Ishikawa (cell line): Measurements from ENCODE around the gene RGS8.

Source experiments
- CEBPB ChIP-seq: IDR thresholded peaks from 2 replicates; pipeline ENCODE4 v1.6.1; 2012
- CREB1 ChIP-seq: IDR thresholded peaks from 2 replicates; pipeline ENCODE4 v1.6.1; 2012; ENCODE audit warnings: low read depth
- EP300 ChIP-seq: IDR thresholded peaks from 2 replicates; pipeline ENCODE4 v1.6.1; 2012; ENCODE audit warnings: borderline replicate concordance
- NFIC ChIP-seq: IDR thresholded peaks from 2 replicates; pipeline ENCODE4 v1.6.1; 2012
- RAD21 ChIP-seq: IDR thresholded peaks from 2 replicates; pipeline ENCODE4 v1.6.1; 2012; ENCODE audit warnings: low read depth
- ZBTB7A ChIP-seq: IDR thresholded peaks from 2 replicates; pipeline ENCODE4 v1.6.1; 2012; ENCODE audit warnings: low read depth
- TF ChIP-seq, protein P1 (sequence below): IDR thresholded peaks from 2 replicates; pipeline ENCODE4 v1.6.1; 2012

DNA sequence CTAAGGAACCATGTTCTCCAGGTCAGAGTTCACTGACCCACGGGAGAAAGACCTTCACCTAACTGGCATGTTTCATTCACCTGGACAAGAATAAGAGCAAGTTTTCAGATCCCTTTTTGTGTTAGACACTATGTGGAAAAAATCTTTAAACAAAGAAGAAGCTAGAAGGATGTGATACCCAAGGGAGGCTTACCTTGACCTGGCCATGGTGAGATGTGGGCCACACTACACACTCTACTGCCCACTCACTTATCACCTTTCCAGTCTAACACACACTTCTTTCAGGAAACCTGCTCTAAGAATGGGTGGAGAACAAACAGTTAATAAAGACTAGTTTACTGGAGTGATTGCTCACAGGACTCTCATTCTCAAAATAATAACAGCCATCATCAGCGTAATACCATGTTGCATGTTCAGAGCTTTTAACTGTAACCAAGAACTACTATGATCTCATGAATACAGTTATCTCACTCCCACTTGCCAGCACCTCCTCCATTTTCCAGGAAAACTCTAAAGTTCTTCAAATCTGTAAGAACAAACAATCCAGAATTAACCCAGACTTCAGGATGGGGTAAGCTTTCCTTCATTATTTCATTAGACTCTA, 1.4 kb downstream of the RGS8 start:
- TF ChIP-seq, protein P1, sequence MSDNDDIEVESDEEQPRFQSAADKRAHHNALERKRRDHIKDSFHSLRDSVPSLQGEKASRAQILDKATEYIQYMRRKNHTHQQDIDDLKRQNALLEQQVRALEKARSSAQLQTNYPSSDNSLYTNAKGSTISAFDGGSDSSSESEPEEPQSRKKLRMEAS = no peak
- TF ChIP-seq CEBPB (no peak), CREB1 (no peak), EP300 (no peak), RAD21 (no peak), ZBTB7A (no peak), NFIC (no peak)
